A549 (cell line): ENCODE data around the gene AIF1L. TPM values are rescaled to one million over a fixed set of nuclear protein-coding genes. Genes with fewer than 3 reads are reported as not detected.

Experiments
- ATAC-seq, 2 experiments: fragments of 200-7000 bp in 1 of 2; fragments of >200 bp in 1 of 2; cut with Nextera tagmentation in 1 of 2; cut with Tn5 transposase in 1 of 2; 3 replicates each; pipeline versions ENCODE4 v1.8.0 to v1.9.1; 2018 to 2020; ENCODE audit warnings: mild to moderate bottlenecking in 1 of 2, moderate library complexity in 1 of 2
- CTCF ChIA-PET: fragments of 300-600 bp; sonication (Branson Sonifier 250); formaldehyde crosslinking; extraction: SDS; loops from one replicate; lab custom pipeline; 2021; ENCODE audit warnings: antibody characterized with exemption, inconsistent platforms; lab: Yijun Ruan, JAX
- POLR2A ChIA-PET: fragments of 350-600 bp; formaldehyde crosslinking; extraction: SDS; loops from one replicate; lab custom pipeline; 2021; ENCODE audit warnings: antibody characterized with exemption, inconsistent platforms; lab: Yijun Ruan, JAX
- DNase-seq, 2 experiments: peaks; one replicate each; pipeline versions ENCODE4 v3.0.0 to v3.0.0-alpha.2; 2011 to 2016; ENCODE audit warnings: low read depth in 1 of 2, low spot score in 1 of 2
- FAIRE-seq: peaks from 2 replicates; lab custom pipeline; 2011; peaks lifted over from hg19 to GRCh38; lab: Jason Lieb, UNC
- H3K27ac ChIP-seq, 2 experiments: fragments of >200 bp; sonication (Bioruptor Twin); formaldehyde crosslinking; 3 replicates each; pipeline ENCODE4 v1.5.1; 2016 to 2017
- H3K4me1 ChIP-seq: fragments of >200 bp; sonication (Bioruptor Twin); formaldehyde crosslinking; 3 replicates; pipeline ENCODE4 v1.6.1; 2016
- H3K4me2 ChIP-seq: fragments of >200 bp; sonication (Bioruptor Twin); formaldehyde crosslinking; 3 replicates; pipeline ENCODE4 v1.6.1; 2016
- H3K4me3 ChIP-seq: fragments of >200 bp; sonication (Bioruptor Twin); formaldehyde crosslinking; 3 replicates; pipeline ENCODE4 v1.5.1; 2016
- H3K9me3 ChIP-seq: fragments of >200 bp; sonication (Bioruptor Twin); formaldehyde crosslinking; 3 replicates; pipeline ENCODE4 v1.6.1; 2016
- BHLHE40 ChIP-seq: IDR thresholded peaks from 2 replicates; pipeline ENCODE4 v1.6.1; 2012; ENCODE audit warnings: low read depth, low read length, inconsistent platforms
- CBX8 ChIP-seq: fragments of 200-600 bp; sonication (generic); IDR thresholded peaks from 2 replicates; pipeline ENCODE4 v1.6.1; 2016
- CEBPB ChIP-seq, 2 experiments: fragments of >200 bp in 1 of 2; sonication (Bioruptor Twin) in 1 of 2; formaldehyde crosslinking in 1 of 2; IDR thresholded peaks; 2 replicates each; pipeline ENCODE4 v1.6.1; 2012 to 2016
- CHD2 ChIP-seq: fragments of 150-350 bp; IDR thresholded peaks from 2 replicates; pipeline ENCODE4 v1.6.1; 2014; ENCODE audit warnings: low read length; ENCODE audit not compliant: partially characterized antibody
- EHMT2 ChIP-seq: fragments of 200-600 bp; sonication (generic); IDR thresholded peaks from 2 replicates; pipeline ENCODE4 v1.6.1; 2016; ENCODE audit warnings: antibody characterized with exemption, low read depth, mild to moderate bottlenecking, moderate library complexity
- ESRRA ChIP-seq: fragments of 150-350 bp; IDR thresholded peaks from 2 replicates; pipeline ENCODE4 v1.6.1; 2014; ENCODE audit warnings: mild to moderate bottlenecking, low read length, borderline replicate concordance
- FOSB ChIP-seq: fragments of 250-450 bp; sonication (Bioruptor Pico); IDR thresholded peaks from 2 replicates; pipeline ENCODE4 v1.5.0; 2020; ENCODE audit warnings: mild to moderate bottlenecking, moderate library complexity
- FOSL2 ChIP-seq, 2 experiments: fragments of 450-650 bp in 1 of 2; fragments of >200 bp in 1 of 2; sonication (Bioruptor Twin) in 1 of 2; formaldehyde crosslinking; IDR thresholded peaks; 2 replicates each; pipeline versions ENCODE4 v1.5.0 to v1.6.1; 2016 to 2020; ENCODE audit warnings: mild to moderate bottlenecking in 1 of 2, moderate library complexity in 1 of 2
- FOXS1 ChIP-seq: fragments of 250-450 bp; sonication (Bioruptor Pico); IDR thresholded peaks from 2 replicates; pipeline ENCODE4 v1.5.0; 2020; ENCODE audit warnings: mild to moderate bottlenecking, moderate library complexity
- HEYL ChIP-seq: fragments of 250-450 bp; sonication (Bioruptor Pico); IDR thresholded peaks from 2 replicates; pipeline ENCODE4 v1.8.0; 2021; ENCODE audit warnings: mild to moderate bottlenecking, moderate library complexity
- KDM1A ChIP-seq: fragments of 200-600 bp; sonication (generic); IDR thresholded peaks from 2 replicates; pipeline ENCODE4 v1.6.1; 2016; ENCODE audit warnings: low read depth, mild to moderate bottlenecking
- MAZ ChIP-seq: fragments of 150-350 bp; IDR thresholded peaks from 2 replicates; pipeline ENCODE4 v1.6.1; 2014; ENCODE audit warnings: antibody characterized with exemption, low read depth, low read length, borderline replicate concordance
- MYC ChIP-seq: IDR thresholded peaks from 2 replicates; pipeline ENCODE4 v1.6.1; 2012; ENCODE audit warnings: mild to moderate bottlenecking, inconsistent platforms, low read length, improper control_type of control experiment, borderline replicate concordance
- NFE2L2 ChIP-seq: fragments of 150-350 bp; conservative IDR thresholded peaks from 2 replicates; pipeline ENCODE4 v1.6.1; 2014; ENCODE audit warnings: low read length
- NR3C1 ChIP-seq: fragments of >200 bp; sonication (Bioruptor Twin); formaldehyde crosslinking; IDR thresholded peaks from 3 replicates; pipeline ENCODE4 v1.6.1; 2017
- PHF8 ChIP-seq: fragments of 200-600 bp; sonication (generic); IDR thresholded peaks from 2 replicates; pipeline ENCODE4 v1.6.1; 2016; ENCODE audit warnings: low read depth, mild to moderate bottlenecking, antibody characterized with exemption, moderate library complexity, borderline replicate concordance
- POLR2A ChIP-seq: IDR thresholded peaks from 2 replicates; pipeline ENCODE4 v1.6.1; 2012; ENCODE audit warnings: mild to moderate bottlenecking, low read length
- RCOR1 ChIP-seq: fragments of 150-350 bp; IDR thresholded peaks from 2 replicates; pipeline ENCODE4 v1.6.1; 2014; ENCODE audit warnings: antibody characterized with exemption, low read length, low read depth
- RFX5 ChIP-seq: fragments of 450-650 bp; IDR thresholded peaks from 2 replicates; pipeline ENCODE4 v1.7.1; 2014; ENCODE audit warnings: antibody characterized with exemption, mild to moderate bottlenecking, moderate library complexity
- RNF2 ChIP-seq: fragments of 200-600 bp; sonication (generic); IDR thresholded peaks from 2 replicates; pipeline ENCODE4 v1.6.1; 2016; ENCODE audit warnings: low read depth, mild to moderate bottlenecking, antibody characterized with exemption, moderate library complexity, borderline replicate concordance
- SREBF2 ChIP-seq: fragments of 450-650 bp; IDR thresholded peaks from 2 replicates; pipeline ENCODE4 v1.6.1; 2014; ENCODE audit warnings: mild to moderate bottlenecking, moderate library complexity
- TP53 ChIP-seq: fragments of 250-450 bp; sonication (Bioruptor Pico); IDR thresholded peaks from 2 replicates; pipeline ENCODE4 v1.5.0; 2021; ENCODE audit warnings: mild to moderate bottlenecking, moderate library complexity
- WGBS: methylation state at CpG from one replicate; pipeline ENCODE4 v1.1.6; 2017; ENCODE audit errors: missing lambda C conversion rate; 5-methylcytosine and 5-hydroxymethylcytosine counted together
- polyA plus RNA-seq, 4 experiments: library from polyadenylated mRNA; depleted of rRNA in 3 of 4; stranded (reverse); fragments of >200 nt; fragmentation: RNase III in 1 of 4; extraction: RNeasy Plus Mini Kit Qiagen cat#74134 plus additional on column Dnase treatment in 1 of 4; gene quantifications; 2 replicates in 3 of 4; 3 replicates in 1 of 4; pipeline ENCODE4 v1.2.3, GENCODE V29; 2011 to 2017
- TF ChIP-seq, protein P1 (sequence below): fragments of 250-450 bp; sonication (Bioruptor Pico); IDR thresholded peaks from 2 replicates; pipeline ENCODE4 v1.5.0; 2020; ENCODE audit warnings: low read depth, mild to moderate bottlenecking, moderate library complexity
- TF ChIP-seq, protein P2 (sequence below): fragments of 250-450 bp; sonication (Bioruptor Pico); IDR thresholded peaks from 2 replicates; pipeline ENCODE4 v1.5.0; 2021; ENCODE audit warnings: mild to moderate bottlenecking, moderate library complexity, borderline replicate concordance
- TF ChIP-seq, protein P3 (sequence below): IDR thresholded peaks from 2 replicates; pipeline ENCODE4 v1.6.1; 2012
- TF ChIP-seq, protein P4 (sequence below): IDR thresholded peaks from 2 replicates; pipeline ENCODE4 v1.6.1; 2012; ENCODE audit warnings: low read depth, borderline replicate concordance

AIF1L gene
- polyA plus RNA-seq, 2 of the 4 experiments (the other 2 are of a cell fraction): 1.6 to 2.8 TPM

DNA sequence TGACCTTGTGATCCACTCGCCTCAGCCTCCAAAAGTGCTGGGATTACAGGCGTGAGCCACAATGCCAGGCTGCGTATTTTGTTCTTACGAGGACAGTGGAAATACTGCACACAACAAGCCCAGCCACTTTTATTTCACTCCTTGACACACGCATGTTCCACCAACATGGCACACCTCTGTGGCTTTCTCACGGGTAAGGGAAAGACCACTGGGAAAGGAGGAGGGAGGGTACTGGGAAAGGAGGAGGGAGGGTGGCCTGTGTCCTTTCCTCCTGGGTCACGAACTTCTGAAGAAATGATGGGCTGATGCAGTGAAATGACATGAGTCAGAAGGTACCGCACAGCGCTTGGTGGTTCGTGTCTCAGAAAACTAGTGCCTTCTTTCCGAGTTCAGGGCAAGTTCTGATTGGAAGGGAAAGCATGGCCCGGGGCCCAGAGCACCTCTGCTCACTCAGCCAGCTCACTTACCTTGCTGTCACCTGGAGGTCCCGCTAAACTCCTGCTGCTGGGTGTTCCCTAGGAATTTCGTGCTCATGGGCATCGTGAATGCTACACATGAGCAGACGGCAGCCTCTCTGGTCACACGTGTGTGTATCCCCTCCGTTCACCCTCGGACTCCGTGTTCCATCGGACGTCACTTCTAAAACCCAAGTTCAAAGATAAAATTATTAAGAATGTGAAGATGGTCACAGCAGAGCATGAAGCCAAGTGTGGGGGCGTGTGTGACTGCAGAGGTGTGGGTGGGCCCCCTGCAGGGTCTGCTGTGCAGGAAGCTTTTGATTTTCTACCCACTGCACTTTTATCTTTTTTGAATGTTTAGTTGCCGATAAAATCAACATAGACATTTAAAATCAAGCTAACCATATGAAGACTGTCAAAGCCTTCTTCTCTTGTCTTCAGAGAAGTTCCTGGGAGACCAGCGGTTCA, 44.5 kb upstream of the AIF1L start:
- Histone ChIP-seq H3K4me3 (no peak overlapping the region), H3K9me3 (no peaks in the 10 kb centered on the region), H3K27ac (no peak overlapping the region), H3K4me2 (no peak overlapping the region), H3K4me1 (no peaks in the 10 kb centered on the region)
- no peak for TF ChIP-seq FOSB (CRISPR knock-in tag)
- no peak for TF ChIP-seq TP53 (CRISPR knock-in tag)
- TF ChIP-seq, protein P1, sequence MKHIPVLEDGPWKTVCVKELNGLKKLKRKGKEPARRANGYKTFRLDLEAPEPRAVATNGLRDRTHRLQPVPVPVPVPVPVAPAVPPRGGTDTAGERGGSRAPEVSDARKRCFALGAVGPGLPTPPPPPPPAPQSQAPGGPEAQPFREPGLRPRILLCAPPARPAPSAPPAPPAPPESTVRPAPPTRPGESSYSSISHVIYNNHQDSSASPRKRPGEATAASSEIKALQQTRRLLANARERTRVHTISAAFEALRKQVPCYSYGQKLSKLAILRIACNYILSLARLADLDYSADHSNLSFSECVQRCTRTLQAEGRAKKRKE (CRISPR knock-in tag): no peak
- no peak for TF ChIP-seq MYC
- TF ChIP-seq RNF2: no peak
- no peak for TF ChIP-seq MAZ
- TF ChIP-seq KDM1A: no peak
- no peak for TF ChIP-seq NR3C1
- FAIRE-seq (no peak), DNase-seq (no peak), ATAC-seq (no peak)
- CTCF ChIA-PET: interaction anchor here (0.7 to 8.2 kb wide), 10 partner anchors 12 to 285 kb away, joined by 3 to 146 read pairs (median 6); no protein-coding TSS in a partner anchor
- POLR2A ChIA-PET: no interaction called here
- 72% methylated on average over 25 of the region's 25 CpGs for WGBS

DNA sequence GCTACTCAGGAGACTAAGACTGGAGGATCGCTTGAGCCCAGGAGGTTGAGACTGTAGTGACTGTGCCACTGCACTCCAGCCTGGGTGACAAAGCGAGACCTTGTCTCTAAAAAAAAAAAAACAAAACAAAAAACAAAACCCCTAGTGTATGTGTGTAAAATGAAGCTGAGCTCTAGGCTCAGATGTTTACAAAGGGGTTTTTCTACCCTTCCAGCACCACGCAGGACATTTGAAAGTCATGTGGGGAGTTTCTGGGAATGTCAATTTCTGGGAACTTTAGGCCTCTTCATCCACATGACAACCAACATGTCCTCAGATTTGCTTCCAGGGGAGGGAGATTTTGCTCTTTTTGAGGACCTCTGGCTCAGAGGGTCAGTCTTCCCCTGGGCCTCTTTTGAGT, 42.4 kb upstream of the AIF1L start:
- Histone ChIP-seq H3K27ac (no peak overlapping the region), H3K4me1 (no peaks in the 10 kb centered on the region), H3K4me3 (no peak overlapping the region), H3K9me3 (no peaks in the 10 kb centered on the region), H3K4me2 (no peak overlapping the region)
- DNase-seq: no peak
- TF ChIP-seq POLR2A: no peak
- no peak for TF ChIP-seq CEBPB (IDR thresholded peaks at IDR 0.05)
- TF ChIP-seq SREBF2: no peak
- TF ChIP-seq HEYL: no peak
- TF ChIP-seq FOXS1 (CRISPR knock-in tag): no peak
- TF ChIP-seq, protein P2, sequence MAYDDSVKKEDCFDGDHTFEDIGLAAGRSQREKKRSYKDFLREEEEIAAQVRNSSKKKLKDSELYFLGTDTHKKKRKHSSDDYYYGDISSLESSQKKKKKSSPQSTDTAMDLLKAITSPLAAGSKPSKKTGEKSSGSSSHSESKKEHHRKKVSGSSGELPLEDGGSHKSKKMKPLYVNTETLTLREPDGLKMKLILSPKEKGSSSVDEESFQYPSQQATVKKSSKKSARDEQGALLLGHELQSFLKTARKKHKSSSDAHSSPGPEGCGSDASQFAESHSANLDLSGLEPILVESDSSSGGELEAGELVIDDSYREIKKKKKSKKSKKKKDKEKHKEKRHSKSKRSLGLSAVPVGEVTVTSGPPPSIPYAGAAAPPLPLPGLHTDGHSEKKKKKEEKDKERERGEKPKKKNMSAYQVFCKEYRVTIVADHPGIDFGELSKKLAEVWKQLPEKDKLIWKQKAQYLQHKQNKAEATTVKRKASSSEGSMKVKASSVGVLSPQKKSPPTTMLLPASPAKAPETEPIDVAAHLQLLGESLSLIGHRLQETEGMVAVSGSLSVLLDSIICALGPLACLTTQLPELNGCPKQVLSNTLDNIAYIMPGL: no peak
- no peak for TF ChIP-seq PHF8
- TF ChIP-seq KDM1A: no peak
- no peak for TF ChIP-seq NFE2L2
- no peak for TF ChIP-seq BHLHE40
- TF ChIP-seq, protein P3, sequence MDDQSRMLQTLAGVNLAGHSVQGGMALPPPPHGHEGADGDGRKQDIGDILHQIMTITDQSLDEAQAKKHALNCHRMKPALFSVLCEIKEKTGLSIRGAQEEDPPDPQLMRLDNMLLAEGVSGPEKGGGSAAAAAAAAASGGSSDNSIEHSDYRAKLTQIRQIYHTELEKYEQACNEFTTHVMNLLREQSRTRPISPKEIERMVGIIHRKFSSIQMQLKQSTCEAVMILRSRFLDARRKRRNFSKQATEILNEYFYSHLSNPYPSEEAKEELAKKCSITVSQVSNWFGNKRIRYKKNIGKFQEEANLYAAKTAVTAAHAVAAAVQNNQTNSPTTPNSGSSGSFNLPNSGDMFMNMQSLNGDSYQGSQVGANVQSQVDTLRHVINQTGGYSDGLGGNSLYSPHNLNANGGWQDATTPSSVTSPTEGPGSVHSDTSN: no peak
- TF ChIP-seq, protein P4, sequence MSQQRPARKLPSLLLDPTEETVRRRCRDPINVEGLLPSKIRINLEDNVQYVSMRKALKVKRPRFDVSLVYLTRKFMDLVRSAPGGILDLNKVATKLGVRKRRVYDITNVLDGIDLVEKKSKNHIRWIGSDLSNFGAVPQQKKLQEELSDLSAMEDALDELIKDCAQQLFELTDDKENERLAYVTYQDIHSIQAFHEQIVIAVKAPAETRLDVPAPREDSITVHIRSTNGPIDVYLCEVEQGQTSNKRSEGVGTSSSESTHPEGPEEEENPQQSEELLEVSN: no peak
- no peak for TF ChIP-seq RCOR1
- TF ChIP-seq RFX5: no peak
- TF ChIP-seq CBX8: no peak
- TF ChIP-seq CHD2: no peak
- TF ChIP-seq EHMT2: no peak
- TF ChIP-seq TP53 (CRISPR knock-in tag): no peak
- TF ChIP-seq FOSL2 (IDR thresholded peaks at IDR 0.05): no peak
- TF ChIP-seq FOSL2 (CRISPR knock-in tag; IDR thresholded peaks at IDR 0.05): no peak
- no peak for TF ChIP-seq ESRRA
- 85% methylated on average over 3 of the region's 3 CpGs for WGBS
- CTCF ChIA-PET: interaction anchor here (0.7 to 5.9 kb wide), 12 partner anchors 10 to 283 kb away, joined by 3 to 74 read pairs (median 3); partner anchors contain the start of gene NUP214
- no peak for ATAC-seq
- POLR2A ChIA-PET: no interaction called here
- FAIRE-seq: no peak
